HG03439 (cell line): ENCODE results near the gene CHD5.

Source experiments
- ATAC-seq: cut with Tn5 transposase; IDR thresholded peaks from one replicate; pipeline ENCODE4 v1.9.1; 2021; ENCODE audit warnings: mild to moderate bottlenecking, moderate library complexity; ENCODE audit not compliant: unreplicated experiment

The CHD5 gene

DNA sequence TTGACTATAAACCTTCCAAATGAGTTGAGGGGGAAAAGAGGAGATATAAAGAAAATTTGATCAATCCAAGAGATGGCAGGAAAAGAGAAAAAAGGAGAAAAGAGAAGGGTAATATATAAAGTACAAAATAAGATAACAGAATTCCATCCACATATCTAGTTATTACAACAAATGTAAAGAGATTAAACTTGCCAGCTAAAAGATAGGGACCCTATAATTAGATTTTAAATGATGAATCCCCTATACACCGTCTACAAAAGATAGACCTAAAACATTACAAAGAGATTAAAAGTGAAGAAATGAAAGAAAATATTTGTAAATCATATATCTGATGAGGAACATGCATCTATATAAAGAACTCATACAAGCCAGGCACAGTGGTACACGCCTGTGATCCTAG lies 63.1 kb downstream of the CHD5 start:
- no peak for ATAC-seq

DNA sequence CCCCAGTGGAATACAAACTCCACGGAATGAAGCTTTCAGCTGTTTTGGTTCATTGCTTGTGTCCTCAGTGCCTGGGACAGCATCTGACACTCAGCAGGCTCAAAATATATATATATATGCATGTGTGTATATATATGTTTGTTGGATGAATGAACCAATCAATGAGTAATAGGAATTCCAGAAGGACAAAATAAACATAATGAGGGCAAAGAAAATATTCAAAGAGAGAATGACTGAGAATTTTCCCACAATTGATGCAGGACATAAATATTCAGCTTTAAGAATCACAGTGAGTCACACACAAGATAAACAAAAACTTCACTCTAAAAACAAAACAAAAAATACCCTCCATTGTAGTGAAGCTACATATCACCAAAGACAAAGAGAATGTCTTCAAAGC lies 64.0 kb downstream of the CHD5 start:
- ATAC-seq = no peak

DNA sequence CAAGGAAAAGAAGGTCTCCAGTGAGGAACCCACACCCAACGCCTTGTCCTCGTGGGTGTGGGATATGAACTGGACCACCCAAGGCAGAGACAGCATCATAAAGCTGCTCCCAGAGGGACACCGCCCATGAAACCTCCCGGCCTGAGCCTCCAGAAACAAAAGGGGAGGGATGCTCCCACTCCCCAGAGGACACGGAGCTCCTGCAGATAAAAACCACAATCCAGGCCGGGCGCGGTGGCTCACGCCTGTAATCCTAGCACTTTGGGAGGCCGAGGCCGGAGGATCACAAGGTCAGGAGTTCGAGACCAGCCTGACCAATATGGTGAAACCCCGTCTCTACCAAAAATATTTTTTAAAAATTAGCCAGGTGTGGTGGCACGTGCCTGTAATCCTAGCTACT lies 66.4 kb downstream of the CHD5 start:
- ATAC-seq = no peak

DNA sequence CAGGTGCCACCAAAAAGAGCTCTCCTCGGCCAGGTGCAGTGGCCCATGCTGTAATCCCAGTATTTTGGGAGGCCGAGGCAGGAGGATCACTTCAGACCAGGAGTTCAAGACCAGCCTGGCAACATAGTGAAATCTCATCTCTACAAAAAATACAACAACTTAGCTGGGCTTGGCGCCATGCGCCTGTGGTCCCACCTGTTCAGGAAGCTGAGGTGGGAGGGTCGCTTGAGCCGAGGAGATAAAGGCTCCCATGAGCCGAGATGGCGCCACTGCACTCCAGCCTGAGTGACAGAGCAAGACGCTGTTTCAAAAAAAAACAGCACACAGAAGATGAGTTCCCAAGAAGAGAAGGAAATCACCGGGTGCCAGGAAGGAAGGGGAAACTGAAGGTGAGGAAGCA lies 67.0 kb downstream of the CHD5 start:
- ATAC-seq = no peak

DNA sequence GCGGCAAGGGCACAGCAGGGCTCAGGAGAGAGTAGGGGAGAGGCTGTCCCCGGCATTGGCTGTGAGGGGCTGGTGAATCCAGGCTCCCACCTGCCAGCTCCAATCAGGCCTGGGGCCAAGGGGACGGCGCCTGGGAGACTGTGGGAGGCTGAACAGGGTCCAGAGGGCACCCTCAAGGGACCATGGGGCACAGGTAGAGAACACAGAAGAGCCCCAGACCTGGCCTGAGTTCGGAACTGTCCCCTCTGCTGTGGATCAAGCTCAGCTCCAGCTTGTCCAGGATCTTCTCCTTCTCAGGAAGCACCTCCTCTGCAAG lies 67.5 kb downstream of the CHD5 start:
- no peak for ATAC-seq

DNA sequence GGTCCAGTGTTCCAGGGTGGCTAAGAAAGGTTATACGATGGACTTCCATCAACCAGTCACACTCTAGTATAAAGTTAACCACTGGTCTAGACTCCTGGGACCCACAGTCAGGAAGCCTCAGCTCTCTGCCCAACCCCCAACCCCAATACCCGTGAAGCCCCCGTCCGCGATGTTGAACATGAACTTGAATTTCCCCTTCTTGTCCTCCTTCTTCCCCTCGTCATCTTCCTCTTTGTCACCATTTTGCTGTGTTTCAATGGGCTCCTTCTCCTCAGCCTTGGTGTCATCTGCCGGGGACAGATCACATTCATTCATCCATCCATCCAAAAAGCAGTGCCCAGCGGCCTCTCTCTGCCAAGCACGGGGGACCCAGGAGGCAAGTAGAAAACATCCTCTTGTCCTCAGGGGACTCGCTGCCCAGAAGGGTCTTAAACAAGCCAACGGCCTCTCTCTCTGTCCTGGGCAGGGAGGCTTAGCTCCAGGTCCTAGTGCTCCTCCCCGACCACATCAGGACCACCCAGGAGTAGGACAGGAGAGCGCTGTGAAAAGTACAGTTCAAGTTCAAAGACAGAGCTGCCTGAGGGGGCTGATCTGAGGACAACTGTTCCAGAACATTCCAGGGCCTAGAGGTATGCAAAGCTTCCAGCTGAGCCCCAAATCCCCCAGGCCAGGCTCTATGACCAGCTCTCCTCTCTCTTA lies 68.0 kb downstream of the CHD5 start:
- no peak for ATAC-seq

DNA sequence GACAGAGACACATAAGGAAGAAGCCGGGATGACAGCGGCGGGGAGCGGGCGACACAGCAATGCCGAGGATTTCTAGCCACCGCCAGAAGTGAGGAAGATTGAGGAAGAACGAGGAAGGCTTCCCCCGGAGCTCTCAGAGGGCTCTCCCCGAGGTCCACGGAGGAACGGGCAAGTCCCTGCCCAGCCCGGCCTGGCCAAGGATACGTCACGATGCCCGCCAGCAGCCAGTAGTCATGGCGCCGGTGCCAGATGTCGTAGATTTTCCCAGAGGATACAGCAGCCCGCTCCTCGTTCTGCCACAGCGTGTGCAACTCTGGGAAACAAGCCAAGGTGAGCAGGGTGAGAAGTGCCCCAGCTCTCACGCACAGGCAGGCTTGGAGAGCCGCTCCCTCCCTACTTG lies 68.5 kb downstream of the CHD5 start:
- ATAC-seq = no peak

DNA sequence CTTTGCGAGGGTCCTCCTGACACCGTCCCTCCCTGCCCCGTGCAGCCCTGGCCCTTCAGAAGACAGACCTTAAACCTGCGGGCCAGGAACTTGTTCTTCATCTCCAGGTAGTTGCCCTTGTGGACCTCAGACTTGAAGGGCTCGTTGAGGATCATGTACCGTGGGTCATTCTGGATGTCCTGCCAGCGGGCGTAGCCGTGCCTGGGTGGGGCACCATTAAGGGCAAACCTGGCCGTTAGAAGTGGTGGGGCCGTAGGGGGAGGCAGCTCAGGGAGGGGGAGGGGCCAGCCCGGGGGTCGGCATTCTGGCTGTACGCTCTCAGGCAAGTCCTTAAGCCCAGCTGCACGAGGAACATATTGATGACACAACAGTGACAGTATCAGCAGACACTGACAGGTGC lies 69.8 kb downstream of the CHD5 start:
- ATAC-seq = no peak

DNA sequence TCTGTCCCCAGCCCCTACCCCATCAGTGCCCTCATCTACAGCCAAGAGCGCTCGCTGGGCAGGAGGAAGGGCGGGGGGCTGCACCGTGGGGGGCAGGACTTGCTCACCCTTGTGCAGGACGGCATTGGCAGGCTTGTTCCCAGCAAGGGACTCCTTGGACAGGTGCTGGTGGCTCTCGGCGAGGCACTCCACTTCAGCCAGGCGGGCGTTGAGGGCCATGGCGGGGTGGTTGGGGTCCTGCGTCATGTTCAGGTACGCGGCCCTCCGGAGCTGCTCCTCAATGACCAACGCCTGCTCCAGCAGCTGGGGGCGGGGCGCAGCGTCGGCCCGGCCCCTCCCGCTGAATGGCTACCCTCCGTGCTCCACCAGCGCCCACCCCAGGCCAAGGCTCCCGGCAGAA lies 70.4 kb downstream of the CHD5 start:
- ATAC-seq = no peak

DNA sequence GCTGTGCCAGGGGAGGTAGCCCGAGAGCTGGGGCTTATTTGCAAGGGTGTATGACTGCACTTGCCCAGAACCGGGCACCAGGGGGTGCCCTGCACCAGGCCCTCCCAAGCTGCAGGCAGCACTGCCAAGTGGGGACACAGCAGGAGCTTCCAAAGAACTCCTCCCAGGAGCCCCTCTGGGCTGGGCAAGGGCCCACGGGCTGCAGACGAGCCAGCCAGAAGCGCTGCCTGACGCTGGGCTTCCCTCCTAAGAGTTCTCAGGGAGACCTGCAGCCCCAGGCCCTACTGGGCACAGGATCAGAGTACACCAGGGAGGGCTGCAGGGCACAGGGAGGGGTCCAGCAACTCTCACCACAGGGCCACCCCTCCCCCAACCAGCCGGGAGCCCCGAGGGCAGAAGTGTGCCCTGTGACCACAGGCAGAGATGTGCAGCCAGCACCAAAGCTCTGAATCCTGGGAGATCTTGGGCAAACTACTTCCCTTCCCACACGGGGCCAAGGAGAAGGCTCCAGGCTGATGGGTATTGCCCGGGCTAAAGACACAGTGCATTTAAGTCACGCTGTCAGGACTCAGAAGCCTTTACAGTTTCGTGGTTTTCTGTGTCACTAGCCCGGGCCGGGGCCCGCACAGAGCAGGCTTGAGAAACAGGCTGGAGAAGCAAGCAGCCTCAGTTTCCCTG lies 71.0 kb downstream of the CHD5 start:
- no peak for ATAC-seq

DNA sequence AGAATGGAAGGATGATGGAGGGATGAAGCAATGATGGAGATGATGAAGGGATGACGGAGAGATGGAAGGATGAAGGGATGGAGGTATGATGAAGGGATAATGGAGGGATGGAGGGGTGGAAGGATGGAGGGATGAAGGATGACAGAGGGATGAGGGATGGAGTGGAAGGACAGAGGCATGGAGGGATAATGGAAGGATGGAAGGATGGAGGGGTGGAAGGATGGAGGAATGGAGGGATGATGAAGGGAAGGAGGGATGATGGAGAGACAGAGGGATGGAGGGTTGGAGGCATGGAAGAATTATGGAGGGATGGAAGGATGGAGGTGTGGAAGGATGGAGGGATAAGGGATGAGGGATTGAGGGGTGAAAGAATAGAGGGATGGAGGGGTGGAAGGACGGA lies 71.6 kb downstream of the CHD5 start:
- no peak for ATAC-seq

DNA sequence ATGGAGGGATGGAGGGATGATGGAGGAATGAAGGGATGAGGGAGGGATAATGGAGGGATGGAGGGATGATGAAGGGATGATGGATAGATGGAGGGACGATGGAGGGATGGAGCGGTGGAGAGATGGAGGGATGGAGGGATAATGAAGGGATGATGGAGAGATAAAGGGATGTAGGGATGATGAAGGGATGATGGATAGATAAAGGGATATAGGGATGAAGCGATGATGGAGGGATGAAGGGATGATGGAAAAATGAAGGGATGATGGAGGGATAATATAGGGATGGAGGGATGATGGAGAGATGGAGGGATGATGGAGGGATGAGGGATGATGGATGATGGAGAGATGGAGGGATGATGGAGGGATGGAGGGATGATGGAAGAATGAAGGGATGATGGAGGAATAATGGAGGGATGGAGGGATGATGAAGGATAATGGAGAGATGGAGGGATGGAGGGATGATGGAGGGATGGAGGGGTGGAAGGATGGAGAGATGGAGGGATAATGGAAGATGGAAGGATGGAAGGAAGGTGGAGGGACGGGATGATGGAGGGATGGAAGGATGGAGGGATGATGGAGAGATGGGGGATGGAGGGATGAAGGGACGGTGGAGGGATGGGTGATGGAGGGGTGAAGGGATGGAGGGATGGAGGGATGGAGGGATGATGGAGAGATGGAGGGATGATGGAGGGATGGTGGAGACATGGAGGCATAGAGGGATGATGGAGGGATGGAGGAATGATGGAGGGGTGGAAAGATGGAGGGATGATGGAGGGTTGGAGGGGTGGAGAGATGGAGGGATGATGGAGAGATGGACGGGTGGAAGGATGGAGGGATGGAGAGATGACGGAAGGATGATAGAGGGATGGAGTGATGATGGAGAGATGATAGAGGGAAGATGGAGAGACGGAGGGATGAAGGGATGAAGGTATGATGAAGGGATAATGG lies 72.4 kb downstream of the CHD5 start:
- no peak for ATAC-seq

DNA sequence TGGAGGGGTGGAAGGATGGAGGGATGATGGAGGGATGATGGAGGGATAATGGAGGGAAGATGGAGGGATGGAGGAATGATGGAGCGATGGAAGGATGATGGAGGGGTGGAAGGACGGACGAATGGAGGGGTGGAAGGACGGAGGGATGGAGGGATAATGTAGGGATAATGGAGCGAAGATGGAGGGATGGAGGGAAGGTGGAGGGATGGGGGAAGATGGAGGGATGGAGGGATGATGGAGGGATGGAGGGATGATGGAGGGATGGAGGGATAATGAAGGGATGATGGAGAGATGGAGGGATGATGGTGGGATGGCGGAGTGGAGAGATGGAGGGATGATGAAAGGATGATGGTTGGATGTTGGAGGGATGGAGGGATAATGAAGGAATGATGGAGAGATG lies 73.1 kb downstream of the CHD5 start:
- no peak for ATAC-seq

DNA sequence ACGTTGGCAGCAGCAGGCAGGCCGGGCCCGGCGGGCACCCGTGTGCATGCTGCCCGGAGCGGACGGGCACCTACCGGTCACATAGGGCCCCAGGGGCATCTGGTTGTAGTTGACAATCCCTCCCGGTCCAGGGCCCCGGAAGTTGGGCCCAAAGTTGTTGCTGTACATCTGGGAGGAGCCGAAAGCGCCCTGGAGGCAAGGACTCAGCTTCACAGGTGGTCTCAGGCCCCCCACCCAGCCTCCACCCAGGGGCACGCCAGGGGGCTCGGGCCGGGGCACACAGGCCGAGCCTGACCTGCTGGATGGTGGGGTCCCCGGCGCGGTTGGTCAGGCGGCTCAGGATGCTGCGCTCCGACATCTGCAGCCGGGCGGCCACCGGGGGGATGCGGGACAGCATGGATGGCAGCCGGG lies 73.8 kb downstream of the CHD5 start:
- ATAC-seq = no peak

DNA sequence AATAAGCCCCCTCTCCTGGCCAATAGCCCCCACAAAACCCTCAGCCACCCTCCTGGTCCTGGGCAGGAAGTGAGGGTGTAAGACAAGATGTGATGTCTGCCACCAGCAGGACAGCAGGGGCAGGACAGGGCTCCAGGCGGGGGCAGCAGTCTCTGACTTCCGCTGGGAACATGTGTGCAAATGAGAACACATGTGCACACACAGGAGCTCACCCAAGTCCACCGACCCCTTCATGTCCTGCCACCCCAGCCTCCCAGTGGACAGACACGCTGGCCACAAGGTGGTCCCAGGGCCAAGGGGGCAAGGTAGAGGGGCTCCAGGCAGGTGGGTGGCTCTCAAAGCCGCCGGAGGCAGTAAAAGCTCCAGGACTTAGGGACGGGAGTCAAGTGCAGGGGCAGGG lies 74.4 kb downstream of the CHD5 start:
- ATAC-seq = no peak

DNA sequence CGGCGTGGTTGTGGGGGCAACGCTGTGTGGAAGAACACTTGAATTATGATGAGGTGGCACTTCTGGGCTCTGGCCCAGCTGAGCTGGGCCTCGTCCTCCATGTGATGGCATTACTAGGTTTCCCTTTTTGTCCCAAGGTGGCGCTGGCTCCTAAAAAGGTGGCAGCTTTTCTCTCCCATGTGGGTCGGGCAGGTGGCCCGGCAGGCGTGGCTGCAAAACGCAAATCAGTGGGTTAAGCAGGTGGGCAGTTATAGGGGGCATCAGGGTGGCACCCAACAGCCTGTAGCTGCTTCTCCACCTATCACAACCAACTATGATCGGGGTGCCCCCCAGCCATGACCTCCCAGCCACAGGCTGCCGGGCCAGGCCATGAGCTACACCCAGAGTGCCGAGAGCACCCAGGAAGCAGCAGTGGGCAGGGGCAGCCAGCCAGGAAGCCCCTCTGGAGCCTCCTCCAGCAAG lies 74.9 kb downstream of the CHD5 start:
- no peak for ATAC-seq

DNA sequence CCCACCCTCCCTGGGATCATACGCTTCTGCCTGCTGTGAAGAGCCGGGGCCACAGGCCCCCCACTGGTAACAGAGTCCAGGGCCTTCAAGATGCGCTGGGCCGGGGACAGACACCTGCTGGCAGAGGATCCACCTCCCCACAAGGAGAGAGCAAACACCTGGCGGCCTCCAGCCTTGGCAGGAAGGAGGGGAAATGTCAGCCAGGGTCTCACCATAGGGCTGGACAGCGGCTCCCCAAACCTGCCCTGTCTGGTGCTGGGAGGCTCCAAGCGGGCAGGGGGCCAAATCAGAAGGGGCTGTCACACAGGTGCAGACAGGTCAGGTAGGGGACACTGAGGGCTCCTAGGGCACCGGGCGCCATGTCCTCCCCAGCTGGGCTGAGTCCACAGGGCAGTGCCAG lies 75.5 kb downstream of the CHD5 start:
- no peak for ATAC-seq

DNA sequence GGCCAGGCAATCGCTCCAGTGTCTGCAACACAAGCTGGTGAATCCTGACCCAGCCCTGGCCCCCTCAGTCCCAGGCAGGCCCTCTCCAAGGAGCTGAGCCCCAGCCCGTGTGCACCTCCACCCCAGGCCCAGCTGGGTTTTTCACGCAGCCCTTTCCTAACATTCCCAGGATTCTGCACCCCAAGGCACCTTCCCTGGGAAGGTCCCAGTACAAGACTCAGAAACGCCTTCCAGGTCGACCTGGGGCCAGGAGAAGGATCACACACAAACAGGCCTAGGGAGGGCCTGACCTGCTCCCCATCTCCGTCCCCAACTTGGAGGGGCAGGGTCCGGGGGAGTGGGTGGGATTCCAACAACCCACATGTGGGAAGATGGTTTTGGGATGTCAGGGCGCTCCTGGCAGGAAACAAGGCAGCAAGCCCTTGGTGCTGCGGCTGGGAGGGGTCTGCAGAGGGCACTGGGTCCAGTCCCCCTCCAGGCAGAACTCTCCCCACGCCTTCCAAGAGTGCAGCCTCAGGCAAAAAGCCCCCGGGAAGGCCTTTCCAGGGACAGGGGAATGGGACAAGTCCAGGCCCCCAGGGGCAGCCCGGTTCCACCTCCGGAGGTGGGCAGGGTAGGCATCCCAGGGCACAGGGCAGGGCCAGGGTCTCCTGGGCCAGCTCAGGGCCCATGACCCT lies 76.1 kb downstream of the CHD5 start:
- no peak for ATAC-seq

DNA sequence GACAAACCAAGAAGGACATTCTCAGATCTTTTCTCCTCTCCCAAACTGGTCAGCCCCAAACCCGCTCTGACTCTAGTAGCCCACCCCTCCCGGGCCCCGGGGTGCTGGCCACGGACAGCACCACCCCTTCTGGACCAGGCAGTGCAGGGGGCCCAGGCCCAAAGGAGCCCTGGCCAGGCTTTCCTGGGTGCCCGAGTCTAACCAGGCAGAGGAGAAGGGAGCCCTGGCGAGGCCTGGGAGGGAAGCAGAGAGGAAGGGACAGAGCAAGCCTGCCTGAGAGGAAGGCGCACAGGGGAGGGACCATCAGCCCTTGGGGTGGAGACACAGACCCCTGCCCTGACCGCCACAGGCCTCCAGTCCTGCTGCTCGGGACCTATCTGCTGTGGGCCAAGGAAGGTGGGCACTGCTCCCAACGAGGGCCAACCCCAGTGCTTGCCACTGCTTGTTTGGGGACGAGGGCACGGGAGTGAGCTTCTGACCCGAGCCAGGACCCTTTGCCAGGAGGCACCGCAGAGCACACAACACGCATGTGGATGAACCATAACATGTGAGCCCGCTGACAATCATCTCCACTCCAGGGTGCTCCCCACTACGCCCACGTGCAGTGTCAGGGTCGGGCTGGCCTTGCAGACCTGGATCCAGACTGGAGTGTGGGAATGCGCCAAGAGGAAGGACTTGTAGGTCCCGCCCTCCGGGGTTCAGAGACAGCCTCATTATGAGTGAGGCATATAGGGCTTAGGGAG lies 76.8 kb downstream of the CHD5 start:
- no peak for ATAC-seq

DNA sequence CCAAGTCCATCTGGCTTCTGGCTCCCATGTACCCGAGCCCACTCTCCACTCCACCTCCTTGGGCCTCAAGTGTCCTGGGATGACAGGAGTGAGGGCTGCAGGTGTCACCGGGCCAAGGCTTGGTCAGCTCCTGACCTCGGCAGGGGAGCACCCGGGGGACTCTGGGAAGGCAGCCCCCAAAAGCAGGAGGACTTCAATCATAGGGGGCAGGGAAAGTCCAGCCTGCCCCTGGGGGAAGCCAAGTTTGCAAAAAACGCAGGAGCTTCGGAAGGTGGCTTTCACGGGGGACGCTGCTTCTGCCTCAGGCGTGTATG lies 77.6 kb downstream of the CHD5 start:
- no peak for ATAC-seq
